ENCODE data around the gene CEMIP. TPM values are rescaled to one million over a fixed set of nuclear protein-coding genes. Genes with fewer than 3 reads are reported as not detected.

CEMIP gene
- polyA plus RNA-seq, 12 donors: 1.5 to 6.4 (median 2.3) TPM; not detected in 2

DNA sequence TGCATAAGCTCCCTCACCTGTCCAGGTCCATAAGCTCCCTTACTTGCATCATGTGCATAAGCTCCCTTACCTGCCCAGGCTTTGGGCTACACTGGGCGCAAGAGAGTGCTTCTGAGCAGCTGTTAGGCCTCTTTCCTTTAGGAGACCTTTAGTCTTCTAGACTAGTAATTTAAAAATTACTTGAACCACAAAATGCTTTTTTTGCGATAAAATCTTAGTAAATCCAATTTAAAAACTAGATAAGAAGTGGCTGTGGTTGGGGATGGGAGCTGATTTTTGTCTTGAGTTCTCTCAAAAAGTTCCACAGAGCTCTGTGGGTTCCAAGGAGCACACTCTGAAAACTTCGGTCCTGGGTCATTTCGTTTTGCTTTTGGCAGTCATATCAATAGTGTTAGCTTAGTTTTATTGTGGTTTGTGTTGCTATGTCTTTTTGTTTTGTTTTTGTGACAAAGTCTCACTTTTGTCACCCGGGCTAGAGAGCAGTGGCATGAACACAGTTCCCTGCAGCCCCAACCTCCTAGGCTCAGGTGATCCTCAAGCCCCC is 6.7 kb downstream of the CEMIP start:
- no peak for DNase-seq

DNA sequence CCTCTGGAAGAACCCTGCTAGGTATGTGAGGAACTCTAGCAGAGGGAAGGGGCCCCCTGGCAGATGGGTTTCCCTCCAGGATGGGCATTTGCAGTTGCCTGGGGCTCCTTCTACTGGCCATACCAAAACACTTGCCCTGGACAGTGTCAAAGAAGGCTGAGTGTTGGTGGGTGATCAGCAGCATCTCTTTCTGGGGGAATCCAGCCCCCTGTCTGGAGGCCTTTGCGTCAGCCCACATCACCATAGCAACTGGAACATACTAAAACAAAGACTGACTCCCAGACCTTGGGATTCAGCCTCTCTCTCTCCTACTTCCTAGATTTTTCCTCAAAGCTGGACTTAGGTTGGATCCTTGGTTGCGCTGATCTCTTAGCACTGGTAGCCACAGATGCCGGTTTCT is 8.1 kb downstream of the CEMIP start:
- DNase-seq: no peak

DNA sequence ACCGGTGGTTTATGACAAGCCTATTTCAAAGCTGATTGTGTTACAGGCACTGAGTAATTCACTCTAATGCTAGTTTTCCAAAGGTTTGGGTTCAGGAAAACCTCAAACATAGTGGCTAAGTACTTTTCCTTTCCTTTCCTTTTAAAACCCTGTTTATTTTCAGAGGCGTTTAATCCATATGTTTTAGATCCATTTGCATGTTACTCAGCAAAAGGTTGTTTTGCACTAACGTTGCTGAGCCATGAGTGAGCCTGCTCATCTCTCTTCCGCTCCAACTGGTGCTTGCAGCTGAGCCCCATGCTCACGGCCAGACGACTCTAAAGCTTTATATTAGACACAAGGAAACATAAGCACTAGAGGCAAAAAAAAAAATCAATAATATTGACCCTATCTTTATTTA is 9.4 kb downstream of the CEMIP start:
- DNase-seq: no peak

DNA sequence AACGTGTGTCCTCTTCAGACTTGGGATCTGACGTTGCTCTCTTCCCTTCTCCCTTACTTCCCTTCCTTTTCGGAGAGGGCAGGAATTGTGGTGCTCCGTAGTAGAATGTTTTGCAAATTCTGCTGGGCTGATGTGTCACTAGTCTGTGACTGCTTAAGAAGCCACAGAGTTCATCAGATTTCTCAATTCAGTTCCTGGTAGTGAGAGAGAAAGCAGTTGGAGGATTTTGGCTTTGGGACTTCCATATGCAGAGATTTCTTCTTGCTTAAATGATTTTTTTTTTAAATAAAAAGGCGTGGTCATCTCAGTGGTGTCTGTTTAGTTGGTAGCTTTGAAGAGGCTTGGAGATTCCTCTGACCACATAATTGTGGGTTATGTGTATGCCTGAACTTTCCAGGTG is 10.1 kb downstream of the CEMIP start:
- no peak for DNase-seq

DNA sequence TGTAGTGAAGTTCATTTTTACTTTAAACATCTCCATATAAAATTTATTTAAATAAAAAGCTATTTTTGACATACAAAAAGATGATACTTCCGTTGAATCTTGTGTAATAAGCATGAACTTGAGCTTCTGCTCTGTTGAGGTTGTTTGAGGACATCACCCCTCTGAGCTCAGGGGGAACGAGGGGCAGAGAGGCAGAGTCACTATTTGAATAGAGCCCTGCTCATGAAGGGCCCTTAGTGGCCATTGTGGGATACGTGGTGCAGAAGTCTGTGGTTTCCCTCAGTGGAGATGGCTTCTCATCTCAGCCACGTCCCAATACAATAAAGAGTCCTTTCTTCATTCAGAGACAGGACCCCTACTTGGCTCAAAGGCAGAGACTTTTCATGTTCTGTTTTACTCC is 10.6 kb downstream of the CEMIP start:
- no peak for DNase-seq

DNA sequence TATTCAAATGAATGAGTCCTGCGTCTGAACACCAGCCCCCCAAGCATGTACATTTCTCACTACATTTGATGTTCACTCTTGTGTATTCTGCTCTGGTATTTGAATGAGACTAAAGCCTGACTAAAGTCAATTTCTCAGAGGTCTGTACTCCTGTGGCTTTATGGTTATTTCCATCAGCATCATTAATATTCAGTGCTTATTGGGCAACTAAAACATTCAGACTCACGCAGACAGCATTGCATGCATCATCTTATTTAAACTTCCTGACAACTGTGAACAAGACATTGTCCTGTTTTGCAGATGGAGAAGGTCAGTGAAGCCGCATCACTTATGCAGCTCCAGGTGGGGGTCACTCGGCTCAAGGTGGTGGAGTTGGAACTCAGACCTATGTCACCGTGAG is 11.1 kb downstream of the CEMIP start:
- DNase-seq: no peak

DNA sequence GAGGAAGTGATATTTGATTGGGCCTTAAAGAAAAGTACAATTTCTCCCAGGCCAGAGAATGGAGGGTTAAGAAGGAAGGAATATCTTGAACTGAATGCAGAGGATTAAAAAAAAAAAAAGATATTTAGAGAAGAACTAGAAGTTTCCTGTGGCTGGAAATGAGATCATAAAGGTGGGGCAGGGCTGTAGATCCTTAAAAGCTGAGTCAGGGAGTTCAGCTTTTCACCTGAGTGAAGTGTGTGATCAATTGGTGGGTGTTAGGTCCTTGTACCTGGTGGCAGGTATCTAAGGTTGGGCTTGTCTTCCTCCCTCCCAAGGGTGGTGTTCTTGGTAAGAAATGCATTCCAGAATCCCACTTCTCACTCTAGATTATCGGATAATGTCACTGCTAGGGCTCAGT is 11.8 kb downstream of the CEMIP start:
- no peak for DNase-seq

DNA sequence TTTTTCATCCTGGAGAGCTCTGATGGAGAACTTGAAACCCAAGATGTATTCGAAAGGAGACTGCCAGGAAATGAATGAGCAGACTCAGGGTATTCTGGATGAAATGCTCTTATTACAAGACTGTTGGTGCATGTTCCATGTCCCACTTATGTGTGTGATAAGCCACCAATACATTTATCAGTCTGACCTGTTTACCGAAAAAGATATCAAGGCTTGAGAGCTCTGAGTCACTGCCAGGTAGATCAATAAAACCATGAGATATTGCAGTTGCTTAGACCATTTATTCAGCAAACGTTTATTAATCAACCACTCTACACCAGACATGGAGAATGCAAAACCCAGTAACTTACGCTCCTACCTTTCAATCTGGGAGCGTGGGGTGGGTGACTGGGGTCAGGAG is 17.2 kb downstream of the CEMIP start:
- no peak for DNase-seq

DNA sequence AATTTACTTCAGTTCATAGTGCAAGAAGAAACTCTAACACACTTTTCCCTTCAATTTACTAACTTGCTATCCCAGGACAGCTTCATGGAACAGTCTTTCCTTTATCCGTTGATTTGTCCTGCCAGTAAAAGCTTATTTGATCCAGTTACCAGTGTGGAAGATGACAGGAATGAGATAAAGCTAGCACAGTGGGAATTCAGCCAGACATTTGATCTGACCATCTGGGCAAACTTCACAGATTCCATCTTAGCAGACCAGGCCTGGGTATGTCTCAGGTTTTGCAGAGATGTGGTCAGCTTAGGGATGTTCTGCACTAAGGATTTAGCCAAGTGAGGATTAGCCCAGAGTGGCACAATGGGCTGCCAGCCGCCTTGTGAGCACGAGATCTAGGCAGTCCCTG is 19.7 kb downstream of the CEMIP start:
- DNase-seq: no peak

DNA sequence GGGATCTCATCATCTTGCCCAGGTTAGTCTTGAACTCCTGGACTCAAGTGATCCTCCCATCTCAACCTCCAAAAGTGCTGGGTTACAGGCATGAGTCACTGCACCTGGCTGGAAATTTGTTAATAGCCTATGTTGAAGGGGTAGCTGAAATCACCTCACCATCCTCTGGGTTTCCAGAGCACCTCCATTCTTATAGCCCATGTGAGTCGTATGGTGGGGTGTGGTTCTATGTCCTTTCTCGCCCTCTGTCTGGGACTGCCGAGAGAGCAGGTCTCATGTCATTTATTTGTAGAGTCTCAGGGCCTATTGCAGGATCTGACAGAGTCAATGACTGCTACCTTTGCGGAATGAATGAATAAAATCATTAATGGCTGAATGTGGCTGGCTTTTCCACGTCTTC is 20.9 kb downstream of the CEMIP start:
- no peak for DNase-seq

DNA sequence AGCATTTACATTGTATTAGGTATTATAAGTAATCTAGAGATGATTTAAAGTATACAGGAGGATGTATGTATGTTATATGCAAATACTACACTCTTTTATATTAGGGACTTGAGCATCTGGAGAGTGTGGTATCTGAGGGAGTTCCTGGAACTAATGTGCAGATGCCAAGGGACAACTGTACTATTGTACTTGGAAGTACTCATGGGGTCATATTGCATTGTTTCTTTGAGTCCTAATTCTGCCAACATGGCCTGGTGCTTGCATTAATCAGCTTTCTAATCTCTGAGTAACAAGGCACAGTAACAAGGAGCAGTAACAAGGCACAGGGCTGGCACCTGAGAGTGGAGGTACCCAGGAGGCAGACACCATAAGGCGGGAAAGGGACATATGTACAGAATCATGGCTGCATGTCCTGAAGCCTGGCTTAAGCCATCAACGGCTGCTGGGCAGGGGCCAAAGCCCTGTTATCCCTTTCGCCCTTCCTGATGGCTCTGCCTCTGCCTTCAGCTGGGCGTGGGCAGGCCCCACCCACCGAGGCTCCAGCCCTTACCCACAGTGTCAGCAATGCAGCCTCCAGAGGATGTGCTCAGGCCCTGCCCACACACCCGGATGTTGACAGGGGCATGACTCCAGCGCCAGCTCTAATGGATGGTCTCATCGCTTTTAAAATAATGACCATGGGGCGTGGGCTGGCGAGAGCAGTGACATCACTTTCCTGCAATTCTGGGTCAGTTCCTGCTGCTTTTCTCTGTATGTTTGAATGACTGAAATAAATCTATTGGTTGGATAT is 22.9 kb downstream of the CEMIP start:
- DNase-seq: no peak

DNA sequence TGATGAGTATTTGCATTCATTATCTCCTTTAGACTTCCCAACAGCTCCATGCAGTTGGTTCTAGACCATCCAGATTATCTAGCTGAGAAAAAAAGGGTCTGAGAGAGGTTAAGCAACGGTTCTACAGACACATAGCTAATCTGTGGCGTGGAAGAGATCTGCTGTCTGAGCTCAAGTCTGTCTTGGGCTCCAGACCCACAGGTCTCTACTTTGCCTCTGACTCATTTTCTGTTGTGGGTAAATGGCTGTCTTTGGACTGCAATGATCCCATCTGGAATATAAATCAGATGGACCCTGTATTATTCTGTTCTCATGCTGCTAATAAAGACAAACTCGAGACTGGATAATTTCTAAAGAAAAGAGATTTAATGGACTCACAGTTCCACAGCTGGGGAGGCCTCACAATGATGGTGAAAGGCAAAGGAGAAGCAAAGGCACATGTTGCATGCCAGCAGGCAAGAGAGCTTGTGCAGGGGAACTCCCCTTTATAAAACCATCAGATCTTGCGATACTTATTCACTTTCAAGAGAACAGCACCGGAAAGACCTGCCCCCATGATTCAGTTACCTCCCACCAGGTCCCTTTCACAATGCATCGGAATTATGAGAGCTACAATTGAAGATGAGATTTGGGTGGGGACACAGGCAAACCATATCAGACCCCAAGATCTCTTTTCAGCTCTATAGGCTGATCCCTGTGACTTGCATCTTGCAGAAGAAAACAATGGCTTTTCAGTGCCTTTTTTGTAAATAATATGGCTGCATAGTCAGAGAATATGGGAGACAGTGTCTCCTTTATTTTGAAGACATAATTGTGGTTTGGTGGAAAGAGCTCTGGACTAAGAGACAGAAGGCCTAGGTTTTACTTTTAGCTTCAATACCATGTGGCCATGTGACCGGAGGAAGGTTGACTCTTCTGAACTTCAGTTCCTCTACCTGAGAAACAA is 24.7 kb downstream of the CEMIP start:
- no peak for DNase-seq

DNA sequence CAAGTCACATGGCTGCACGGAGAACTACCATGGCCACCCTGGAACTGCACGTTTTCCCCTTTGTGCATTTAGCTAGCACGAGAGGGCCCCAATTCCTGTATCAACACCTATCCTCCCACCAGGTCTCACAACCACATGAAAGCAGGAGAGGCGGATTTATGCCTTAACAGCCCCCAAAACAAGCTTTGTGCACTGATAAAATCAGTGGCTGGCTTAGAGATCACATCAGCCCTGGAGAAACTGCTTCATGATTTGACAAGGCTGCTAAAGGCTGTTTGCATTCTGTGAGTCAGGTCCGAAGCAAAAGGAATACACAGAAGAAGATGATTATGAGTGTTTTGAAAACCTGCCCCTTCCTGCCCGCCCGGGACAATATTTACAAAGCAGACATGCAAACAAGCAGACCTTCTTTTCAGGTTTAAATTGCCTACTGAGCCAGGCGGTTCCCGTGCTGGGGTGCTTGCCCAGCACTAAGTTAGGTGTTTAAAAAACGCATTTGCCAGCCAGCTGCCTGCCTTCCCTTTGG is 25.9 kb downstream of the CEMIP start:
- DNase-seq: no peak

DNA sequence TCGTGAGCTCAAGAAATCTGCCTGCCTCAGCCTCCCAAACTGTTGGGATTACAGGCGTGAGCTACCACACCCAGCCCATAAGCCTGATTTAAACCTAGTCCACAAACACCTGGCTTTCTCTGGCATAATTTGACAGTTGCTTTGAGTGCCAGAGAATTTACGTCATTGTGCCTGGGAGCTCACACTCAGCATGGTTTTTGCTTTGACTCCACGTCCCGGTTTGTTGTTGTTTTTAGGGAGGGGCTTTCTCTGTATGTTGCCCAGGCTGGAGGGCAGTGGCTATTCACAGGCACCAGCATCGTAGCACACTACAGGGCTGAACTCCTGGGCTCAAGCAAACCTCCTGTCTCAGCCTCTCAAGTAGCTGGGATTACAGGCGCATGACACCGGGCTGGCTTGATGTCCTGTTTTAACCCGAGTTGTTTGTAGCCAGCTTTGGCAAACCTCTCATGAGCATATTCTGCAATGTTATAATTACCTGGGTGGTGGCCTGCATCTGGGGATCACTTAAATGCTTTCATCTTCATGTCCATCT is 32.7 kb downstream of the CEMIP start:
- DNase-seq: no peak

DNA sequence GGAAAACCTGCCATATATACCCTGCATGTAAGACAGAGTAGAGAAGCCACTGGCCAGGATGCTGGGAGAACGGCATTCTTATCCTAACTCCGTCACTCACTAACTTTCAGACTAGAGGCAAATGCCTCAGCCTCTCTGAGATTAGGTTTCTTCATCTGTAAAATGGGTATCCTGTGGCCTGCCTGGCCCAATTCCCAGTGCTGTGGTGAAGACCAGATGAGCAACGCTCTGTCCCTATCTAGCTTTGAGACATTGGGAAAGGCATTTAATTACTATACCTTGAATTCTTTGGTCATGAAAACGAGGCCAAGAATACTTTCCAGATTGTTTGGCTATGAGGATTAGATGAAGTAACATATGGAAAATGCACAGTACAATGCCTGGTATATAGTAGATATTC is 35.9 kb downstream of the CEMIP start:
- DNase-seq: no peak

DNA sequence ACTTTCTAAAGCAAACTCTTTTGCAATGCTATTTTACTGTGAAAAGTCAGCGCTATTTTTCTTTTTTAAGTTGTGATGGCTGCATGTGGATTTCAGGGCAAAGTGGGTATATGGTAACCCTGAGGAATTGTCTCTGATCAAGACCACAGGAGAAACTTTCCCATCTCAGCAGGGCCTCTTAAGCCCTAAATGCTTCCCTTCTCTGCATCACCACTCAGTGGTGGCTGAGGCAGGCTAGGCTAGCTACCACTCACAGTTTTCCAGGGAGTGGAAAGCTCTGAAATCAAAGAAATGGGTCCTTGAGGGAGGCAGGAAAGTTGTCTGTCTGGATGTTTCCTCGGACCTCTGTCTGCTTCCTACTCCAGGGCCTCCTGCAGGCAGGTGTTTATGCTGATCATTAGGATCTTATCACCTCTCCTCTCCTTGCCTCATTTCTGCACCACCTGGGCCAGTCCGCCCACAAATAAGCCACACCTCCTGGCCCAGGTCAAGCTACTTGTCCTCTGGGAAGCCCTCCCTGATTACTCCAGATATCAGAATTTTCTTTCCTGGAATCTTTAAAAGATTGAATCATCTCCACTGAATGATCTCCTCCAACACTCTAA is 37.0 kb downstream of the CEMIP start:
- no peak for DNase-seq

DNA sequence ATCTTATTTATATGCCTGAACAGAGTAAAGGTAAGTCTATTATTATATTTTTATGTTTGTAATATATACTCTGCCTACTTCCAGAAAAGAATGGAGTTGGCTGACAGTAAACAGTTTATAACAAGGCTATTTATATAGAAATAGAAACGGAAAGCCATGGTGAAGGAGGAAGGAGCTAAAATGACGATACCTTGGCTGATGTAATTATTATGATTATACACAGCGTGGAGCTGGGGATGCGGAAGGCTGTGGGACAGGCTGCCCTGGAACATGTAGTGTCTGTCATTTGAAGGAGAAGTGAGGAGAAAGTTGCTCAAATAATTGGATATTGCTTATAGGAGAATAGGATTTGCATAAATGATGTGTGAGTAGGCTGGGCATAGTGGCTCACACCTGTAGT is 37.8 kb downstream of the CEMIP start:
- no peak for DNase-seq

DNA sequence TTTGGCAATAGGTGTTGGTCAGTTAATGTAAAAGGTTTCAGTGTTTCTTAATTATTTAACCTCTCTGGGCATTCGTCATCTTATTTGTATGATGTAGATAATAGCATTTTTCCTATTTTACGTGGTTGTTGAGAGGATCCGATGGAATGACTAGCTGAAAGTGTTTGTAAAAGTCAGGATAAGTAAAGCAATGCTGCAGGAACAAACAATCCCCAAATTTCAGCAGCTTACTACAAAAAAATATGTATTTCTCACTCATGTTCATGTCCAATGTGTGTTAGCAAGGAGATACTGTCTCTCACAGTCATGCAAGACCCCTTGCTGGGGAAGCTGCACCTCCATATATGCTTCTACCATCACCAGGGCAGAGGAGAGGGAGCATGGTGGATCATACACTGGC is 38.7 kb downstream of the CEMIP start:
- no peak for DNase-seq

DNA sequence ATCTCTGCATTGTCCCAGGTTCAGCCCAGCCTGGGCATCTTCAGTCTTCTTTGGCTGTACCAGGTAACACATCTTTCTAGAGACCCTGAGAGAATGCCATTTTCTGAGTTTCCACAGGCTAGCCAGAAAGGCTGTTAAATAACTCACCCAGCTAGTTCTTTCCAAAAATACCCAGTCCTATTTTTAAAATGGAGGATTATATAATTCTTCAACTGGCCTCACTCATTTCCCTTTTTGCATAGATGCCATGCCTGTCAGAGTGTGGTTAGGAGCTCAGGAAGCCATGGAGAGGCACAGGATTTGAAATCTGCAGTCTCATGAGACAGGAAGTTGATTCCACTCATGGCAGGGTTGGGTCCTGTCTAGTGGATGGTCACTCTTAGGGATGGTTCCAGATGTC is 39.8 kb downstream of the CEMIP start:
- DNase-seq: no peak

DNA sequence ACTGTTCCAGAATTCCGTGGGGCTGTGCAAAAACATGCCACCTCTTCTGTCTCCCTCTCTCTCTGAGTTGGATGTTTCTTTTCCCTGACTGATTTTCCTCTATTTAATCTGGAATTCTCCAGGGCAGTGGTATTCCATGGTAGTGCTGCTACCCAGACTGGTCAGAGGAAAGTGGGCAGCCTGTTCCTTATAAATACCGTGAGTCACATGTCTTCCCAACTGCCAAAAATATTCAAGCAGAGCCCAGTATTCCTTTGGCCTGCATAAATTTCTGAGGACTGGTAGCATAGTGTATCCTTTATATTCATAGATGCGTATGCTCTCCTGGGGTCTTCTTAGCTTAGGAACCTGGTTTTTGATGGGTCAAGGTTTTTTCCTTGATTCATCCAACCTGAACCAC is 40.9 kb downstream of the CEMIP start:
- no peak for DNase-seq

DNA sequence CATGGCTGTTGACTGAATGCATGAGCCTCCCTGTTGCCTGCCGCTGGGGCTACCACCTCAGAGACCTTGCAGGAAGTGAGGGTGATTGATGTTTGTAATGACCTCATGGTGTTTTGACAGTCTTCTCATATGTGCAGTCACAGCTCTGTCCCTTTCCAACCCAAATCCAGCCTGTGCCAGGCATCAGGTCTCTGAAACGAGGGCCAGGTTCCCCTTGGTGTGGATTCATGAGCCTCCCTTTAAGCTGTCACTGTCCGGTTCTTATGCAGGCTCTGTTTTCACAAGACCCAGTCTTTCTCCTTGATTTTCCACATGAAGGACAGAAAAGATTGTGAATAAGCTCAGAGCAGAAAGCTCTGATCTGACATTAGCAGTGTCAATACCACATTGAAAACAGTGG is 43.1 kb downstream of the CEMIP start:
- DNase-seq: no peak

DNA sequence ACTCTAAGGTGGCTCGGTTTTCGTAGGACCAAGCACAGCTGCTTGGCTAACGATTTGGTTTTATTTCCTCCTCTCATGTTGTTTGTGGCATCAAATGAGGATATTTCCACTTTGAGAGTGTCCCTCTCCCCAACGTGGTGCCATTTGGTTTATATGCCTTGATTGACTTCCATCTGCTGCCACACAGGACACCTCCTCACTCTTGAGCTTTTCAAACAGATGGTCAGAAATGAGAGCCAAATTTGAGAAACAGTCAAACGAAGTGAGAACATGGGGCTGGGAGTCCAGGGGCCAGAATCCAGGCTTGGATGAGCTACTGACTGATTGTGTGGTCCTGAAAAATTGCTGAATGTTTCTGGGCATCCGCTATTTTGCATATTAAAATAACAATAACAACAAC is 43.5 kb downstream of the CEMIP start:
- no peak for DNase-seq

Data from muscle of arm (tissue), 12 donors.